Right hindlimb (tissue), 1 donor: ENCODE measurements around the gene BAIAP2.
"Not testable (repeated sequence)": the region's sequence is repeated elsewhere in the genome, so short reads cannot be mapped to it uniquely, and the experiment has no call there.

ENCODE experiments used
- DNase-seq: peaks from one replicate; pipeline ENCODE4 v3.0.0-alpha.2; 2018

The BAIAP2 gene

DNA sequence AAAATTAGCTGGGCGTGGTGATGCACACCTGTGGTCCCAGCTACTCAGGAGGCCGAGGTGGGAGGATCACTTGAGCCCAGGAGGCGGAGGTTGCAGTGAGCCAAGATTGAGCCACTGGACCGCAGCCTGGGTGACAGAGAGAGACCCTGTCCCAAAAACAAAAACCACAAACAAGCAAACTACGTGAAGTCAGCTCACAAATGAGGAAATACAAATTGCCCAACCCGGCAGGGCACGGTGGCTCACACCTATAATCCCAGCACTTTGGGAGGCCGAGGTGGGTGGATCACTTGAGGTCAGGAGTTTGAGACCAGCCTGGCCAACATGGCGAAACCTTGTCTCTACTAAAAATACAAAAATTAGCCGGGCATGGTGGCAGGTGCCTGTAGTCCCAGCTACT is 111.3 kb downstream of the BAIAP2 start:
- not testable (repeated sequence) for DNase-seq

DNA sequence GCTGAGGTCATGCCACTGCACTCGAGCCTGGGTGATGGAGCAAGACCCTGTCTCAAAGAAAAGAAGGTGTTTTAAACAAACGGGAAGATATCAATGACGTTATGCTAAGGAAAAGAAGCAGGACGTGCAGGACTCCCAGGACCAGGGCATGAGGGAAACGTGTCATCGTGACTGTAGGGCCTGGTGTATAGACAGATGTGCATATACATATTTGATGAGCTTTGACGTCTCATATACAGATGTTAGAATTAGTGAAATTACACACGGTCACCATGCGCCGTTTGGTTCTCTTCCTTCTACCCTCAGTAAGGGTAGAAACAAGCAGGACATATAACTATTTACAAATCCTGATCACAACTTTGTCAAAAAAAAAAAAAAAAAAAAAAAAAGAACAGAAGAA is 112.8 kb downstream of the BAIAP2 start:
- DNase-seq: no peak

DNA sequence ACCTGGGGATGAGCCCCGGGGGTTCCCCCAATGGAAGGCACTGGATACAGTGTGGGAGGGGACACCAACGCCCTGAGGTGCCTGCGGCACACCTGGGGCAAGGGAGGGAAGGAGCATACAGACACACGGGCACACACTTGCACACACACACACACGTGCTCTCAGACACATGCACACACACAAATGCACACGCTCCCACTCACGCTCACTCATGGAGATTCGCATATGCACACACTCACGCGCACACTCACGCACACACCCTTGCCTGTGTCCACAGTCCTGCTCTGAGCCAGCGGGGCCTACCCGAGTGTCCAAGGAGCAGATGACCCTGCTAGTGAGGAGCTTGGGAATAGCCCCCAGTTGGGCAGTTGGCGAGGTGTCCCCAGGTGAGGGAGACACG is 113.6 kb downstream of the BAIAP2 start:
- DNase-seq: no peak

DNA sequence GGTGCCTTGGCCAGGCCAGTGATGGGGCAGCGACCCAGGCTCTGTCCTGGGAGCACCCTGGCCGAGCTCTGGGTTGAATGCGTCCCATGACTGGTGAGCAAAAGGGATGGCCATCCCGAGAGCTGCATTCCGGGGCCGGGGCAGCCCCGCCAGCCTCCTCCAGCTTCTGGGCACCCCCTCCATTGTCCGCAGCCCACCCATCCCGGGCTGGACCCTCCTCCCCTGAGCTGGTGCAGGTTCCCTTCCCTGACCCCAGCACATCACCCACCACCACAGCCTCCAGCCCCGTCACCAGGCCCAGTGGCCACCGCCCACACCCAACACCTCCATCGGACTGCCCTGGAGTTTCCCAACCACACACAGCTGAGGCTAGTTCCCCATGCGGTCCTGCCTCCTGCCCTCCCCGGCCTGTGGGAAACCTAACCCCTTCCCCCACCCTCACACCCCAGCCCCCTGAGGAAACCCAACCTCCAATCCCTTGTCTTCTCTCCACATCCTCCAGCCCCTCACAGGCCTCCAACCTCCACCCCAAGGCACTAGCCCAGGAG is 114.1 kb downstream of the BAIAP2 start:
- DNase-seq: no peak

DNA sequence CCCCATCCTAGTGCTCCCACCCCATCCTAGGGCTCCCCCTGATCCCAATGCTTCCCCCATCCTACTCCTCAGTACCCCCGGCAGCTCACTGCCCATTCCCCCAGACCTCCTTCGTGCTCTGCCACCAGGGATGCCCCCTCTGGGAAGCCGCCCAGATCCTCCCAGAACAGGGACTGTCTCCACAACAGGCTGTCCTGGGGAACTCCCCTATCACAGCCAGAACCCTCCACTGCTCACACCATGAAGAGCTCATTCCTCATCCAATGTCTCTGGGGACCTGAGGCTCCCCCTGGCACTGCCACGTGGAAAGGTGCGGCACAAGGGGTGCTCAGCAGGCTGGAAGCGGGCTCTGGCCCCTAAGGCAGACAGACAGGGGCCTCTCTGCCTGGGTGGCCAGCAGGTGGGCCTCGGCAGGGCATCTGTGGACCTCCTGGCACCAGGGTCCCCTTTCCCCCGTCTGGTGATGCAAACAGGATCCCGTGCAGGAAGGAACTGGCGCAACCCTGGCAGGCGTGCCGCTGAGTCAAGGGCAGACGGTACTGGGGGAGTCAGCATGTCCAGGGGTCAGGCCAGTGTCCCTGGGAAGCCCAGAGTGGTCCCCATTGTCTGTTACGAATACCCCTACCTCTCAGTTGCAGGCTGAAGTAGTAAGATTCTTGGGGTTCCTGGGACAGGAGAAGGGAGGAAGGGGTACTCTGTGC is 115.6 kb downstream of the BAIAP2 start:
- DNase-seq: no peak

DNA sequence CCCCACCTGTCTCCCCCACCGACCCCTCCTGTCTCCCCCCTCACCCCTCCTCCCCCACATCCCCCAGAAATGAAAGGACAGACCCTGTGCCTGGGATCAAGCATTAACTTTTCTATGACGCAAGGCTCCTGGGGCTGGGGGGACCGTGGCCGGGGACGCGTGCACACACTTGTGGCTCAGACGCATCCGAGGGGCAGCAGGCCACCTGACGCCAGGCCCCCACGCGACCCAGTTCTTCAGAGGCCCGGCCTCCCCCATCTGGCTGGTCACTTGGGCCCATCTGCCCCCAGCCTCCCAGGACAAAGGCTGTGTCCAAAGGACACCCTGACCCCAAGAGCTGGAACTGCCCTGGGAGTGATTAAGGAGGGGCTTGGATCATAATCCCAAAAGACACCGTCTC is 116.3 kb downstream of the BAIAP2 start:
- DNase-seq: no peak

DNA sequence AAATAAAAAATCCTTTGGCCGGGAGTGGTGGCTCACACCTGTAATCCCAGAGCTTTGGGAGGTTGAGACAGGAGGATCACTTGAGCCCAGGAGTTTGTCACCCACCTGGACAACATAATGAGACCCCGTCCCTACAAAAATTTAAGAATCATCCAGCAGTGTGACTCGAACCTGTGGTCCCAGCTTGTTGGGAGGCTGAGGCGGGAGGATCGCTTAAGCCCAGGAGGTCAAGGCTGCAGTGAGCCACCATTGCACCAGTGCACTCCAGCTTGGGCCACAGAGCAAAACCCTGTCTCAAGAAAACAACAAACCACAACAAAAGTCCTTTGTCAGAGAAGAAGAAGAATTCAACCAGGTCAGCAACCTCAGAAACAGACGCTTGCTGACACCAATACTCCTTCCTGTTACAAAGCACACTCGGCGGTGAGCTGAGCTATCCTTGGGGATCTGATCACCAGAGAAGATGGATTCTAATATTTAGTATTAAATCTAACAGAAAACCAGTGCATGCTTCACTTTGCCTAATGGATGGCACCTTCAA is 117.4 kb downstream of the BAIAP2 start:
- no peak for DNase-seq

DNA sequence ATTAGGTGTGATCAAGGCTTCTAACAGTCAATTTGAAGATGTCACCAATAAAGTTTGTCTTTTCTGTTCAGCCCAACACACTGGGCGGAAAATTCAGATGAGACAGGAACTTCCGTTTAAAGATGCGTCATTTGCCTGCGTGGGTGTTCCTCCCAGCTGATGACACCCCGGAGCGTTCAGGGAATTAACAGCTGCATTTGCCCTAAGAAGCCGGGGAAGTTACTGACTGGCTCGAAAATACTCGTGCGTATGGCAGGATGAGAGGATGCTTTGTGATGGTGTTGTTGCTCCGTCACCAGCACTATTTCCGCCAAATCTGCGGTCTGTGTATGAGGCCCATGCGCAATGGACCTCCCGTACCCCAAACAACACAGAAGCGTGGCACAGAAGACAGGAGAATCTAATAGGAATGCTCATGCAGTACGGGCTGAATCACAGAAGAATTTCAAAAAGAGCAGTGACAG is 118.4 kb downstream of the BAIAP2 start:
- DNase-seq: peak; percentile 69

DNA sequence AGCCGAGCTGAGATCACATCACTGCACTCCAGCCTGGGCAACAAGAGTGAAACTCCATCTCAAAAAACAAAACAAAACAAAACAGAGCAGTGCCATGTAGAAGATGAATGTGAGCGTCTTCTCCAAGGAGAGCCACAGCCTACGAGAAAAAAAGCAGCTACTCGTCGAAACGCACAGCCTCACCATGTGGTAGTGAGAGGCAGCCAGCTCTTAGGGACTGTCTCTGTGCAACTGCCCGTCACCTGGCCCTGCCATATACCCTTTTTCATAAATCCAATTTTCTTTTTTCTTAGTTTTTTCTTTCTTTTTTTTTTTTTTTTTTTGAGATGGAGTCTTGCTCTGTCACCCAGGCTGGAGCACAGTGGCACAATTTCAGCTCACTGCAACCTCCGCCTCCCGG is 119.1 kb downstream of the BAIAP2 start:
- DNase-seq: not testable (repeated sequence)

DNA sequence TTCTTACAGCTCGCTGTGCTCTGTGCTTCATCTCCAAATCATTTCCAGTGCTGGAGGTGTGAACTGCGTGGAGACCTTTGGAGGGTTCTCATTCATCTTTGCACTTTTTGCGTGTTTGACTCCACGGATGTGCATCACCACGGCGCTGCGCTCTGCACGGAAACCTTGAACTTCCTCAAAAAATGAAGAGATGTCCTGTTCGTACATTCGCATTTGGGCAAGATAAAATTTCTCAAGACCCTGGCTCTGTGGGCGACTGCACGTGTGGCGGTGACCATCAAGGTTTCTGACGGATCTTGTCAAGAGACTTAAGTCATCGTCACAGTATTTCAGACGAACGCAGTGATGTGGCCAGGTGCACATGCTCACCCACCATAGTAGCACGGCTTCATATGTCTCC is 120.0 kb downstream of the BAIAP2 start:
- no peak for DNase-seq

DNA sequence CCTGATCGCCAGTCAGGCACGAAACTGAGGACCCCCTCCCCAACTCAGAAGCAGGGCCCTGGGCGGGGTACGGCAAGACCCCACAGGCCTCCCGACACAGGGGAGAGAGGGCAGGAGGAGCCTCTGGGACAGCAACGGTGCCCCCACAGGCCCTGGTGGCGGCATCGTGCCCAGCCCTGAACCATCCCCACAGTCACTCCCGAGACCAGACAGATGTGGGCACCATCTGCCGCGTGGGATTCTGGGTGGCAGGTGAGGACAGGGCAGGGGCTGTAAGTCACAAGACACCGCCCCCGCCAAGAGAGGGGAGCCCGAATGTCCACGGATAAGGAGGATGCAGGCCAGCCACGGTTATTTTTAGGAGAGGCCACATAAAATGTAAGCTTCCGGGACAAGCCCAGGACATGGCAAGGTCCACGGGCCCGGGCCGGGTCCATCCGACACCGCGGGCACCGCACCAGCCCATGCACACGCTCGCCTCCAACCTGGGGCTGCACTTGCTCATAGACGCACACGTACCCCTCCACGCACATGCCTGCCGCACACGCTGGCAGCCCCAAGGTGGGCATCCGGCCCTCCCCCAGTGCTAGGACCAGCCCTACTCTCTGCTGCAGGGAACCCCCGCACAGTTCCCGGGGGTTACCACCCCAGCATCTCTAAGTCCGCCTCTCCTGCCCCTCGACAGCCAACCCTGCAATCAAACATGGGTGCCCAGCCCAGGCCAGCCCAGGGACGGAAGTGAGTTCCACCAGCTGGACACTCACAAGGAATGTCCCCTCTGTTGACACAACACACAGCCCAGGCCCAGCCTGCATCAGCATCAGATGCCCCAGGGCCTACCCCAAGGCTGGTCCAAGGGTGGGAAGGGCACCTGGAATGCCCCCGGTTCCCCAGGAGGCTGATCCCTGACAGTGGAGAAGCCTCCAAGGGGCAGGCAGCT is 122.2 kb downstream of the BAIAP2 start:
- no peak for DNase-seq

DNA sequence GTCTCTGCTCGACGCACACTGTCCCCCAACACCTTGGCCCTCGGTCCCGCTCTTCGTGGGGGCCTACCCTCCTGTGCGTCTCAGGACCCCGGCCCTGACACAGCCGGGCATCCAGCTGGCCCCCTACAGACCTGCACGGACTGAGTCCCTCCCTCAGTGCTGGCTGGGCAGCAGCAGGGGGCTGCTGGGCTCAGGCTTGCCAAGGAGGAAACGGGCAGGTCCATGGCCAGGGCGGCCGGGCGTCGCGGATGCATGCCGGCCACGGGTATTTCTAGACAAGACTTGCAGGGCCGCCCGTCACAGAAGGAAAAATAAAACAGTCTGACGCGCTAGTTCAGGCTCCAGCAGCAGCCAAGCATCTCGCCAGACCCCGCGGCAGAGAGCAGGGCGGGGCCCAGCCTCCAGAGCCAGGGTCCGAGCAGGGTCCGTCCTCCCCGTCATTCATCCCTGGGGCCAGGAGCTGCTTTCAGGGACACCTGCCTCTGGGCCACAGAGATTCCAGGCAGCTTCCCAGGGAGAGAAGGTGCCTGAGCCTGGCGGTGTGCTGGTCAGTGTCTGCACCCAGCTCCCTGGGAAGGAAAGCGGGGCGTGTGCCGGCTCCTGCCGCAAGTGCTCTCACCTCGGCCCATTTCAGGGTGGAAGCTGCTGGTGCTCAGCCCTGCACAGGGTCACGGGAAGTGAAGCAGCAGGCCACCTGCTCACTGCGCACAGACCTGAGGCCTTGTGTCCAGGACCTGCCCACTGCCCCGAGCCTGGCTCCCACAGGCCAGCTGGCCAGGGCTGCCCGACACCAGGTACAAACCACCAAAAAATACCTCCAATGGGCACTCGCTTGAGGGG is 123.1 kb downstream of the BAIAP2 start:
- no peak for DNase-seq

DNA sequence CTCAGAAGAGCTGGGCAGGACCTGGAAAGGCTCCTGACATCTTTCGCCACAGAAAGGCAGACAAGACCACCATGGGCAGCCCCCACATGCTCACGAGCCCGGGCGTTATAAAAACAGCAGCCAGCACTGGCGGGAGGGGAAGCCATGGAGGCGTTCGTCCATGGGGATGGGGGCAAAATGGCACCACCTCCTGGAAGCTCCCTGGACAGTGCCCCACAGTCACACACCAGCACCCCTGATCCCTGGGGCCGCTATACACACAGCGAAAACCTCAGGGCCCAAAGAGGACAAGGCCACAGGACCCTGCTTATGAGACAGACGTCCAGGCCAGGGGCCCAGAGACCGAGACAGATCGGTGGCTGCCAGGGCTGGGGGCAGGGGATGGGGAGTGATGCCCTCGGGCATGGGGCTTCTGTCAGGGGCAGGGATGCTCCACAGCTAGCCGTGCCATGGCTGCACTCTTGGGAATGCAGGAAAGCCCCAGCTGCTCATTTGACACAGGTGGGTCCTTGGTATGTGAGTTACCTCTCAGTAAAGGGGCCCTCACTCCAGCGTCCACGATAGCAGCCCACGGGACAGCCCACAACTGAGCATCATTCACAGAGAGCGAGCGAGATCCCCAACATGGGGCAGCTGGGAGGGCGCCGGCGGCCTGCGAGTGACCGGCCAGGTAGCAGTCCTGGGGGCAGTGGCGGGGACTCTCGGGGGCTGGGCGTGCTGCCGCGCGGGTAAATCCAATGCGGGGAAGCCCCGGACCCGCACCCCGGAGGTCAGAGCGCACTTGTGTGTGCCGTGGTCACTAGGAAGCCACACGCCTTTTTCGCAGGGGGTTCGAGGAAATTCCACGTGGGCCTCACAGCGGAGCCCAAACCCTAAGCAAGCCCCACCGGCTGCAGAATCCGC is 124.0 kb downstream of the BAIAP2 start:
- DNase-seq: no peak

DNA sequence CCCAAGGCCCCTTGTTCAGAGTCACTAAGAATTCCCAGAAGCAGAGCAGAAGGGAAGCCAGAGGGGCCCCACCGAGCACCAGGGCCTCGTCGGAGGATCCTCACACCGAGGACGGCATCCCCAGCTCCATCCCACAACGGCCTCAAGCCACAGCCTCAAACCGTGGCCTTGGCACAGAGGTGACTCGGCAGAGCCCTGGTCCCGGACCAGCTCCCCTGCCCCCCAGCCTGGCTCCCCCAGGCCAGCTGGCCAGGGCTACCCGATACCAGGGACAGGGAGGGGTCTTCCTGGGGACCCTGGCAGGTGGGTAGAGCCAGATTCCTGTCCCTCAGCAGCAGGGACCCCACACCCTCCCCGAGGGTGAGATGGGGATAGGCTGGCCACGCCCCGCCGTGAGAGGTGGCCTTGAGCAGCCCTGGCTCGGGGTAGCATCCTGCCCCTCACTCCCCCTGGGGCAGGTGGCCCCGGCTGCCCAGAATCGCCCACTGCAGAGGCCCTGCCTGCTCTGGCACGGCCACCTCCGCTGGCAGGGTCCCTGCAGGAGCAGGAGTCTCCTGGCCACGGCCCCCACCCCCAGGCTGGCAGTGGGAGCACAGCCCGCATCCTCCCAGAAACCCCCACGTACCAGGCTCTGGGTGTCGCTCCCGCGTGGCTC is 124.8 kb downstream of the BAIAP2 start:
- no peak for DNase-seq

DNA sequence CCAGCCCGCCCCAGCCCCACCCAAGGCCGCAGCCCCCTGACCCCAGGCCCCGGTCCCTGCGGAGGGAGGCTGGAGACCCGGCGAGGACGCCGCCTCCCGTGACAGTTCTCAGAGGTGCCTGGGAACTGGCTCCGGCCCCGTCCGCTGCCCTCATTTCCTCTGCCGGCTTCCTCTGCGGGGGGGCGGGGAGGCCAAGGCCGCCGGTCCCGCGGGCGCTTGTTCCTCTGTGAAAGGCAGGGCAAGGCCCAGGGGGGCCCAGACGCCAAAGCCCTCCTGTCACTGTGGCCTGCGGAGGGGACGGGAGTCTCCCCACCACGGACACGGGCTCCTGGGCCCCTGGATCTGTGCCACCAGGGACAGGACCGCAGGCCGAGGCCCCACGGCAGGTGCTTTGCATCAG is 125.4 kb downstream of the BAIAP2 start:
- DNase-seq: no peak

DNA sequence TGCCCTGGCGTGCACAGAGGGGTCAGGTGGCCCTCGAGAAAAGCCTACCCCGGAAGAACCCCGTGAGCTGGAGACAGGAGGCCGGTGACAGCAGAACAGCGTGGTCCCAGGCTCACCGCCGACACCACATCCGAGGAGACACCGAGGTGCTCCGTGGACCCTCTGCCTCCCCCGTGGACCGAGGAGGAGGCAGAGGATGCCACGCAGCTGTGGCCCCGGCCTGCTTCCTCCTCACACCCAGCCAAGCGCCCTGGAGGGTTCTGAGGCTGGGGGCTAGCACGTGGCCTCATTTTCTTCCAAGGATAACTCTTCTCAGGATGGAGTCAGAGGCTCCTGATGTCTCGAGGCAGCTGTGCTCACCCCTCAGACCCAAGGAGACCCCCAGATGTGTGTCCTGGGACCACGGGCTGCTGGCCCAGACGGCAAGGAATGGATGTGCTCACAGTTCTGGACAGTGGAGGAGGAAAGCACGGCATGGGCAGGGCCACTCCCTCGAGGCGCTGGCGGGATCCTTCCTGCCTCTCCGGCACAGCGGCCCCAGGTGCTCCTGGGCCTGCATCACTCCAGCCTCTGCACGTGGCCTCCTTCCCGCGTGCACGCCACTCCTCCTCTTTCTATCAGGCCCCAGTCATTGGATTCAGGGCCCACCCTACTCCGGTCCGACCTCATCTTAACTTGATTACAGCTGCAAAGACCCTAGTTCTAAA is 125.9 kb downstream of the BAIAP2 start:
- DNase-seq: no peak

DNA sequence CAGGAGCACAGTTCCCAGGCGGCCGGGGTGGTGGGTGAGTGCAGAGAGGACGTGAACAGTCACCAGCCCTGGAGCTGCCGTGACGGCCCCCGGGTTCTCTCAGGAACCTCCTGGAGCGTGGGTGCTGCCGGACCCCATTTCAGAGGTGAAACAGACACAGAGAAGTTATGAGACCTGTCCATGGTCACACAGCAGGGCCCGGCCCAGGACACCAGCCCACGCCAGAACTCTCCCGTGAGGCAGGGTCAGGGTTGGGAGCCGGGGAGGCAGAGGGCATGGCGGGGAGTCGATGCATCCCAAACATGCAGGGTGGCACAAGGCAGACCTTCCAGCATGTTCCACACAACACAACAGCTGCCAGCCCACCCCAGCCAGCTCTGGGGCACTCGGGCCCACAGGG is 126.6 kb downstream of the BAIAP2 start:
- DNase-seq: no peak

DNA sequence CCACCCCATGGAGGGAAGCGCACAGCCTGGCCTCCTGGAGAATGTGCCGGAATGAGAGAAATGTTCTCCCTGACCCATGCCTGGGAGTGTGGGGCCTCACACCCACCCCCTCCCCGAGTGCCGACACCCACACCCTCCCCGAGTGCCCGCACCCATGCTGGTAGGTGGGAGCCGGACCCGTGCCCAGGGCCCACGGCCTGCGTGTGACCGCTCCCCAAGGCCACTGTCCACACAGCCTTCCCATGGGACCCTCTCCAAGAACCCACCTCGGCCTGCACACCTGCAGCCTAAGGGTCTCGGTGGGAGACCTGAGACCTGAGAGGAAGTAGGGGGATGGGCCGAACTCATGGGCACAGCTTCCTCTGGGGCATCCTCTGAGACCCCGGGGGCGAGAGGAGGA is 127.0 kb downstream of the BAIAP2 start:
- no peak for DNase-seq

DNA sequence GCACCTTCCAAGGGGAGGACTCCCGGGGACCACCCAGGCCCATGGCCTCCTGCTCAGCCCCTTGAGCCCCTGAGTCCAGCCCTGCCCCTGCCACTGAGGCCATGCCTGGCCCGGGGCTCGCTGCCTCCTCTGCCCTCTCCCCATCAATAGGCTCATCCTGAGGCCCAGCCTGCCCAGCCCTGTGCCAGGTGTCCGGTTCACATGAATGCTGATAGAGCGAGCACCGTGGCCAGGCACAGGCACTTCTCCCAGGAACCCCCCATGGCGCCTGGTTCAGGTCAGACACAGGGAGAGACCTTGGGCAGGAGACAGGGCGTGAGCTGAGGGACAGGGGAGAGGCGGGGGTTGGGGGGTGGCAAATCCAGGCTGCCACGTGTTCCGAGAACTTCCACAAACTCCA is 127.5 kb downstream of the BAIAP2 start:
- no peak for DNase-seq

DNA sequence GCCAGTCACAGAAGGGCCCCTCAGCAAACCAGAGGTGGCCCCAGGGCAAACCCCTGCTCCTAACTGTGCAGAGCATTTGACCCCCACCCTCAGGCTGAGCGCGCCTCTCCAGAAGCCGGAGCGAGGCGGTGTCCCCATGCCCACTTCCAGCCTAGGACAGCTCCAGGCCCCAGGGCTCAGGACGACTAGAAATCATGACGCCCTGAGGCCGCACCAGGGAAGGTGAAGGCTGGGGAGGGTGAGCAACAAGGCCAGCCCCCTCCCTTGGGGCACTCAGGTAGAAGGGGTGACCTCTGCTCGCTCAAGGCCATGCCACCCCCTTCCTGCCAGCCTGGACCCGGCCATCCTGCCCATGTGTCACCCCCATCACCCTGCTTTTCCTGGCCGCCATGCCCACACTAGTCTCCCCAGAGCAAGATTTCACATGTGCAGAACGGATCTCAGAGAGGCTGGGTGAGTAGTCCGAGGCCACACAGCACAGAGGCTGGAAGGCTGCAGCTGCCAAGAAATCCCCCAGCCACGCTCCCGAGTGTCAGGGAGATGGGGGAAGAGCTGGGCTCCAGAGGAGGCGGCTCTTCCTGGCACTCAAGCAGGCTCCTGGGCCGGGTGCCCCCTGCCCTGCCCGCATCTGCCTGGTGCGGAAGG is 128.2 kb downstream of the BAIAP2 start:
- DNase-seq: no peak
